PFSK-1 (cell line): ENCODE measurements around the gene RGS3.

Experiments used
- FOXP2 ChIP-seq: optimal IDR thresholded peaks from 2 replicates; pipeline ENCODE3; 2011; ENCODE audit warnings: borderline replicate concordance, control low read depth, inconsistent platforms; ENCODE audit not compliant: insufficient read depth; ENCODE audit errors: extremely low read length, extremely low read depth
- POLR2AphosphoS5 ChIP-seq: IDR thresholded peaks from 2 replicates; pipeline ENCODE4 v1.6.1; 2012; ENCODE audit warnings: low read depth, mild to moderate bottlenecking, control low read depth, low read length, moderate library complexity
- REST ChIP-seq, 2 experiments: IDR thresholded peaks; 2 replicates each; pipeline versions ENCODE4 v1.6.1 to v1.8.0; 2011 to 2012; ENCODE audit warnings: low read depth in 2 of 2, low read length in 2 of 2, control low read depth in 1 of 2, inconsistent platforms in 1 of 2, mild to moderate bottlenecking in 1 of 2, moderate library complexity in 1 of 2; ENCODE audit not compliant: insufficient read depth in 1 of 2
- SIN3A ChIP-seq: IDR thresholded peaks from 2 replicates; pipeline ENCODE4 v1.6.1; 2012; ENCODE audit warnings: mild to moderate bottlenecking, low read length, moderate library complexity, borderline replicate concordance; ENCODE audit not compliant: insufficient read depth
- TAF1 ChIP-seq: IDR thresholded peaks from 2 replicates; pipeline ENCODE4 v1.6.1; 2012; ENCODE audit warnings: low read length, control low read depth, borderline replicate concordance; ENCODE audit not compliant: insufficient read depth

The RGS3 gene

GRCh38 chr9:113594484-113595299, 131.2 kb downstream of the RGS3 start:
- no peak for TF ChIP-seq SIN3A
- no peak for TF ChIP-seq POLR2AphosphoS5
- TF ChIP-seq REST (IDR thresholded peaks at IDR 0.05; ENCODE audit: insufficient read depth in 1 of 2, low read depth in 2 of 2, low read length in 2 of 2): no peak
- TF ChIP-seq FOXP2: no peak

GRCh38 chr9:113596616-113597320, 133.2 kb downstream of the RGS3 start:
- TF ChIP-seq SIN3A: no peak
- TF ChIP-seq TAF1: no peak
- TF ChIP-seq REST (IDR thresholded peaks at IDR 0.05; ENCODE audit: insufficient read depth in 1 of 2, low read depth in 2 of 2, low read length in 2 of 2): no peak
- no peak for TF ChIP-seq FOXP2
- no peak for TF ChIP-seq POLR2AphosphoS5

GRCh38 chr9:113597390-113598241, 134.1 kb downstream of the RGS3 start:
- TF ChIP-seq TAF1: no peak
- TF ChIP-seq REST (IDR thresholded peaks at IDR 0.05; ENCODE audit: insufficient read depth in 1 of 2, low read depth in 2 of 2, low read length in 2 of 2): no peak
- TF ChIP-seq SIN3A: no peak
- TF ChIP-seq POLR2AphosphoS5: no peak
- TF ChIP-seq FOXP2: no peak

GRCh38 chr9:113598451-113598850, 134.9 kb downstream of the RGS3 start:
- no peak for TF ChIP-seq SIN3A
- no peak for TF ChIP-seq POLR2AphosphoS5
- TF ChIP-seq REST (IDR thresholded peaks at IDR 0.05; ENCODE audit: insufficient read depth in 1 of 2, low read depth in 2 of 2, low read length in 2 of 2): no peak
